Liver (tissue), 9 donors: Measurements from ENCODE around the gene GRIN2A. TPM values are rescaled to one million over a fixed set of nuclear protein-coding genes. Genes with fewer than 3 reads are reported as not detected.

Experiments used
- DNase-seq: peaks from one replicate; pipeline ENCODE4 v3.0.0-alpha.2; 2017; ENCODE audit warnings: low spot score
- H3K27ac ChIP-seq, 2 donors: one replicate each; pipeline ENCODE4 v1.7.0; 2013; ENCODE audit warnings: inconsistent platforms in 2 of 2, low read length in 2 of 2, control low read depth in 1 of 2, low read depth in 1 of 2, mild to moderate bottlenecking in 1 of 2
- H3K27me3 ChIP-seq, 4 donors: one replicate each; pipeline versions ENCODE4 v1.6.1 to v1.7.0; 2013; ENCODE audit warnings: low read length in 3 of 4, inconsistent platforms in 1 of 4, mild to moderate bottlenecking in 1 of 4, moderate library complexity in 1 of 4; ENCODE audit not compliant: control insufficient read depth in 4 of 4, insufficient read depth in 4 of 4
- H3K36me3 ChIP-seq, 4 donors: one replicate each; pipeline versions ENCODE4 v1.6.1 to v1.7.0; 2013; ENCODE audit warnings: low read length in 3 of 4, mild to moderate bottlenecking in 3 of 4, low read depth in 1 of 4, moderate library complexity in 1 of 4; ENCODE audit not compliant: control insufficient read depth in 4 of 4, insufficient read depth in 3 of 4
- H3K4me1 ChIP-seq, 4 donors: one replicate each; pipeline versions ENCODE4 v1.6.1 to v1.7.0; 2013; ENCODE audit warnings: low read length in 3 of 4, mild to moderate bottlenecking in 3 of 4, moderate library complexity in 1 of 4; ENCODE audit not compliant: control insufficient read depth in 4 of 4, insufficient read depth in 4 of 4
- H3K4me3 ChIP-seq, 3 donors: one replicate each; pipeline versions ENCODE4 v1.6.1 to v1.7.0; 2013; ENCODE audit warnings: low read length in 3 of 3, control low read depth in 1 of 3, low read depth in 1 of 3, mild to moderate bottlenecking in 1 of 3
- H3K9ac ChIP-seq, 2 donors: one replicate each; pipeline ENCODE4 v1.7.0; 2013; ENCODE audit warnings: low read length in 2 of 2, mild to moderate bottlenecking in 2 of 2, moderate library complexity in 2 of 2, control low read depth in 1 of 2, low read depth in 1 of 2
- H3K9me3 ChIP-seq, 4 donors: one replicate each; pipeline versions ENCODE4 v1.6.1 to v1.7.0; 2013; ENCODE audit warnings: low read length in 3 of 4; ENCODE audit not compliant: control insufficient read depth in 4 of 4
- EGR1 ChIP-seq, 2 donors: IDR thresholded peaks; 2 replicates each; pipeline ENCODE4 v1.6.1; 2016 to 2018; ENCODE audit warnings: antibody characterized with exemption in 2 of 2, low read depth in 2 of 2
- FOXA1 ChIP-seq: IDR thresholded peaks from 2 replicates; pipeline ENCODE4 v1.6.1; 2016; ENCODE audit warnings: antibody characterized with exemption
- FOXA2 ChIP-seq: IDR thresholded peaks from 2 replicates; pipeline ENCODE4 v1.6.1; 2016; ENCODE audit warnings: antibody characterized with exemption
- GABPA ChIP-seq, 2 donors: IDR thresholded peaks in 1 of 2; conservative IDR thresholded peaks in 1 of 2; 2 replicates each; pipeline ENCODE4 v1.6.1; 2016; ENCODE audit warnings: antibody characterized with exemption in 2 of 2, mild to moderate bottlenecking in 1 of 2, moderate library complexity in 1 of 2
- HNF4A ChIP-seq, 2 donors: conservative IDR thresholded peaks; 2 replicates each; pipeline ENCODE4 v1.6.1; 2016; ENCODE audit warnings: antibody characterized with exemption in 2 of 2, mild to moderate bottlenecking in 2 of 2
- HNF4G ChIP-seq: IDR thresholded peaks from 2 replicates; pipeline ENCODE4 v1.6.1; 2016; ENCODE audit warnings: antibody characterized with exemption
- JUND ChIP-seq, 2 donors: IDR thresholded peaks; 2 replicates each; pipeline ENCODE4 v1.6.1; 2016; ENCODE audit warnings: antibody characterized with exemption in 2 of 2
- NR2F2 ChIP-seq: IDR thresholded peaks from 2 replicates; pipeline ENCODE4 v1.6.1; 2016; ENCODE audit warnings: antibody characterized with exemption
- RAD21 ChIP-seq, 2 donors: IDR thresholded peaks; 2 replicates each; pipeline ENCODE4 v1.6.1; 2016; ENCODE audit warnings: antibody characterized with exemption in 2 of 2, mild to moderate bottlenecking in 2 of 2
- RXRA ChIP-seq, 2 donors: IDR thresholded peaks; 2 replicates each; pipeline ENCODE4 v1.6.1; 2017 to 2018; ENCODE audit warnings: antibody characterized with exemption in 2 of 2, mild to moderate bottlenecking in 1 of 2
- SP1 ChIP-seq: IDR thresholded peaks from 2 replicates; pipeline ENCODE4 v1.6.1; 2018; ENCODE audit warnings: antibody characterized with exemption, mild to moderate bottlenecking
- TAF1 ChIP-seq: conservative IDR thresholded peaks from 2 replicates; pipeline ENCODE4 v1.6.1; 2016; ENCODE audit warnings: antibody characterized with exemption, mild to moderate bottlenecking
- YY1 ChIP-seq: IDR thresholded peaks from 2 replicates; pipeline ENCODE4 v1.6.1; 2016; ENCODE audit warnings: antibody characterized with exemption, mild to moderate bottlenecking
- WGBS: extraction: QIAGEN DNeasy Blood & Tissue Kit; methylation state at CpG from one replicate; pipeline ENCODE4 v1.1.7; 2013; 5-methylcytosine and 5-hydroxymethylcytosine counted together
- polyA plus RNA-seq, 2 donors: library from polyadenylated mRNA; stranded (reverse) in 1 of 2; unstranded in 1 of 2; fragments of 200-250 nt in 1 of 2; fragments of >200 nt in 1 of 2; fragmentation: Nextera tagmentation in 1 of 2; extraction: Ambion mirVana in 1 of 2; gene quantifications; one replicate each; pipeline versions ENCODE4 v1.2.1 to v1.2.3, GENCODE V29; 2013 to 2015
- total RNA-seq, 2 donors: library from RNA; depleted of rRNA; stranded (reverse); fragments of >200 nt; gene quantifications; one replicate each; pipeline ENCODE4 v1.2.3, GENCODE V29; 2014
- TF ChIP-seq, protein P1 (sequence below): fragments of 150-350 bp; IDR thresholded peaks from 2 replicates; pipeline ENCODE4 v1.5.1; 2017; ENCODE audit warnings: improper control_type of control experiment, low read depth, low read length; ENCODE audit not compliant: missing input control
- TF ChIP-seq, protein P2 (sequence below): IDR thresholded peaks from 2 replicates; pipeline ENCODE4 v1.6.1; 2016; ENCODE audit warnings: antibody characterized with exemption
- TF ChIP-seq, protein P3 (sequence below): IDR thresholded peaks from 2 replicates; pipeline ENCODE4 v1.6.1; 2016; ENCODE audit warnings: antibody characterized with exemption
- TF ChIP-seq, protein P4 (sequence below): IDR thresholded peaks from 2 replicates; pipeline ENCODE4 v1.6.1; 2016; ENCODE audit warnings: antibody characterized with exemption, mild to moderate bottlenecking
- TF ChIP-seq, protein P5 (sequence below): IDR thresholded peaks from 2 replicates; pipeline ENCODE4 v1.6.1; 2016; ENCODE audit warnings: antibody characterized with exemption
- donor health status: healthy.
- donor health status: healthy.
- donor health status: healthy.
- donor health status: healthy.
- donor health status: healthy.

GRIN2A gene
- total and polyA plus RNA-seq, 4 donors, result under 0.01 to 0.08 (median 0.07) TPM; not detected in 1

DNA sequence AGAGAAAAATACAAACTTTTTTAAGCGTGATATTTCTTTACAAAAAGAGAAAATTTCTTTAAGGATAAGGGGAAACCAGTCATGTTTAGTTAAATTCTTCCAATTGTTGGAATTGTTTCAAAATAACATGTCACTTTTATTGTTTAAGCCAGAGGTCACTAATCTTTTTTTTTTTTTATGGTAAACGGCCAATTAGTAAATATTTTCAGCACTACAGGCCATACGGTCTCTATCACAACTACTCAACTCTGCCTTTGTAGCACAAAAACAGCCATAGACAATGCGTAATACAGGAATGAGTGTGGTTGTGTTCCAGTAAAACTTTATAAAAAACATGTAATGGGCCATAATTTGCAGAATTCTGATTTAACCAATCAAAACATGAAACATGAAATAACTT is 401.4 kb downstream of the GRIN2A start:
- H3K27me3 ChIP-seq, result no peaks in the 10 kb centered on the region
- H3K9ac ChIP-seq, result no peak overlapping the region
- 69% methylated on average over 4 of the region's 4 CpGs for whole genome bisulfite sequencing
- H3K36me3 ChIP-seq, result no peaks in the 10 kb centered on the region
- H3K27ac ChIP-seq, result no peak overlapping the region
- DNase-seq, result no peak
- H3K9me3 ChIP-seq, result no peaks in the 10 kb centered on the region
- H3K4me3 ChIP-seq, result no peak overlapping the region
- TF ChIP-seq, protein P1, sequence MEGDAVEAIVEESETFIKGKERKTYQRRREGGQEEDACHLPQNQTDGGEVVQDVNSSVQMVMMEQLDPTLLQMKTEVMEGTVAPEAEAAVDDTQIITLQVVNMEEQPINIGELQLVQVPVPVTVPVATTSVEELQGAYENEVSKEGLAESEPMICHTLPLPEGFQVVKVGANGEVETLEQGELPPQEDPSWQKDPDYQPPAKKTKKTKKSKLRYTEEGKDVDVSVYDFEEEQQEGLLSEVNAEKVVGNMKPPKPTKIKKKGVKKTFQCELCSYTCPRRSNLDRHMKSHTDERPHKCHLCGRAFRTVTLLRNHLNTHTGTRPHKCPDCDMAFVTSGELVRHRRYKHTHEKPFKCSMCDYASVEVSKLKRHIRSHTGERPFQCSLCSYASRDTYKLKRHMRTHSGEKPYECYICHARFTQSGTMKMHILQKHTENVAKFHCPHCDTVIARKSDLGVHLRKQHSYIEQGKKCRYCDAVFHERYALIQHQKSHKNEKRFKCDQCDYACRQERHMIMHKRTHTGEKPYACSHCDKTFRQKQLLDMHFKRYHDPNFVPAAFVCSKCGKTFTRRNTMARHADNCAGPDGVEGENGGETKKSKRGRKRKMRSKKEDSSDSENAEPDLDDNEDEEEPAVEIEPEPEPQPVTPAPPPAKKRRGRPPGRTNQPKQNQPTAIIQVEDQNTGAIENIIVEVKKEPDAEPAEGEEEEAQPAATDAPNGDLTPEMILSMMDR, result no peak
- TF ChIP-seq JUND (IDR thresholded peaks at IDR 0.05) (no peak), YY1 (no peak), TAF1 (no peak), EGR1 (IDR thresholded peaks at IDR 0.05; ENCODE audit: low read depth in 2 of 2) (no peak), NR2F2 (no peak), GABPA (IDR thresholded peaks at IDR 0.05 in 1 of 2, conservative IDR thresholded peaks at IDR 0.05 in 1 of 2) (no peak), RXRA (IDR thresholded peaks at IDR 0.05) (no peak), FOXA1 (no peak), HNF4G (no peak), HNF4A (conservative IDR thresholded peaks at IDR 0.05) (no peak), RAD21 (IDR thresholded peaks at IDR 0.05) (no peak), FOXA2 (no peak), SP1 (no peak)
- TF ChIP-seq, protein P2, sequence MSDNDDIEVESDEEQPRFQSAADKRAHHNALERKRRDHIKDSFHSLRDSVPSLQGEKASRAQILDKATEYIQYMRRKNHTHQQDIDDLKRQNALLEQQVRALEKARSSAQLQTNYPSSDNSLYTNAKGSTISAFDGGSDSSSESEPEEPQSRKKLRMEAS, result no peak
- TF ChIP-seq, protein P3, sequence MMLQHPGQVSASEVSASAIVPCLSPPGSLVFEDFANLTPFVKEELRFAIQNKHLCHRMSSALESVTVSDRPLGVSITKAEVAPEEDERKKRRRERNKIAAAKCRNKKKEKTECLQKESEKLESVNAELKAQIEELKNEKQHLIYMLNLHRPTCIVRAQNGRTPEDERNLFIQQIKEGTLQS, result no peak
- TF ChIP-seq, protein P4, sequence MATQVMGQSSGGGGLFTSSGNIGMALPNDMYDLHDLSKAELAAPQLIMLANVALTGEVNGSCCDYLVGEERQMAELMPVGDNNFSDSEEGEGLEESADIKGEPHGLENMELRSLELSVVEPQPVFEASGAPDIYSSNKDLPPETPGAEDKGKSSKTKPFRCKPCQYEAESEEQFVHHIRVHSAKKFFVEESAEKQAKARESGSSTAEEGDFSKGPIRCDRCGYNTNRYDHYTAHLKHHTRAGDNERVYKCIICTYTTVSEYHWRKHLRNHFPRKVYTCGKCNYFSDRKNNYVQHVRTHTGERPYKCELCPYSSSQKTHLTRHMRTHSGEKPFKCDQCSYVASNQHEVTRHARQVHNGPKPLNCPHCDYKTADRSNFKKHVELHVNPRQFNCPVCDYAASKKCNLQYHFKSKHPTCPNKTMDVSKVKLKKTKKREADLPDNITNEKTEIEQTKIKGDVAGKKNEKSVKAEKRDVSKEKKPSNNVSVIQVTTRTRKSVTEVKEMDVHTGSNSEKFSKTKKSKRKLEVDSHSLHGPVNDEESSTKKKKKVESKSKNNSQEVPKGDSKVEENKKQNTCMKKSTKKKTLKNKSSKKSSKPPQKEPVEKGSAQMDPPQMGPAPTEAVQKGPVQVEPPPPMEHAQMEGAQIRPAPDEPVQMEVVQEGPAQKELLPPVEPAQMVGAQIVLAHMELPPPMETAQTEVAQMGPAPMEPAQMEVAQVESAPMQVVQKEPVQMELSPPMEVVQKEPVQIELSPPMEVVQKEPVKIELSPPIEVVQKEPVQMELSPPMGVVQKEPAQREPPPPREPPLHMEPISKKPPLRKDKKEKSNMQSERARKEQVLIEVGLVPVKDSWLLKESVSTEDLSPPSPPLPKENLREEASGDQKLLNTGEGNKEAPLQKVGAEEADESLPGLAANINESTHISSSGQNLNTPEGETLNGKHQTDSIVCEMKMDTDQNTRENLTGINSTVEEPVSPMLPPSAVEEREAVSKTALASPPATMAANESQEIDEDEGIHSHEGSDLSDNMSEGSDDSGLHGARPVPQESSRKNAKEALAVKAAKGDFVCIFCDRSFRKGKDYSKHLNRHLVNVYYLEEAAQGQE, result no peak
- TF ChIP-seq, protein P5, sequence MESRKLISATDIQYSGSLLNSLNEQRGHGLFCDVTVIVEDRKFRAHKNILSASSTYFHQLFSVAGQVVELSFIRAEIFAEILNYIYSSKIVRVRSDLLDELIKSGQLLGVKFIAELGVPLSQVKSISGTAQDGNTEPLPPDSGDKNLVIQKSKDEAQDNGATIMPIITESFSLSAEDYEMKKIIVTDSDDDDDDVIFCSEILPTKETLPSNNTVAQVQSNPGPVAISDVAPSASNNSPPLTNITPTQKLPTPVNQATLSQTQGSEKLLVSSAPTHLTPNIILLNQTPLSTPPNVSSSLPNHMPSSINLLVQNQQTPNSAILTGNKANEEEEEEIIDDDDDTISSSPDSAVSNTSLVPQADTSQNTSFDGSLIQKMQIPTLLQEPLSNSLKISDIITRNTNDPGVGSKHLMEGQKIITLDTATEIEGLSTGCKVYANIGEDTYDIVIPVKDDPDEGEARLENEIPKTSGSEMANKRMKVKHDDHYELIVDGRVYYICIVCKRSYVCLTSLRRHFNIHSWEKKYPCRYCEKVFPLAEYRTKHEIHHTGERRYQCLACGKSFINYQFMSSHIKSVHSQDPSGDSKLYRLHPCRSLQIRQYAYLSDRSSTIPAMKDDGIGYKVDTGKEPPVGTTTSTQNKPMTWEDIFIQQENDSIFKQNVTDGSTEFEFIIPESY, result no peak
- no peaks in the 10 kb centered on the region for H3K4me1 ChIP-seq
